DOHH2 (cell line): ENCODE data around the gene PPP2R5B.
A peak's percentile ranks its signal among the peaks of the same experiment; 100 is the strongest.

Source experiments
- H3F3A ChIP-seq: fragments of 200-600 bp; sonication (generic), shearing (Covaris generic); 2 replicates; pipeline ENCODE4 v1.6.0; 2016; ENCODE audit warnings: antibody characterized with exemption, mild to moderate bottlenecking; ENCODE audit not compliant: control insufficient read depth, insufficient read depth
- H3K27ac ChIP-seq: fragments of 200-600 bp; sonication (generic); 2 replicates; pipeline ENCODE4 v1.5.1; 2014; ENCODE audit warnings: low read depth, mild to moderate bottlenecking, low read length, moderate library complexity
- H3K27me3 ChIP-seq: fragments of 200-600 bp; sonication (generic); 2 replicates; pipeline ENCODE4 v1.6.1; 2014; ENCODE audit warnings: mild to moderate bottlenecking, low read length, mixed read lengths; ENCODE audit not compliant: control insufficient read depth
- H3K36me3 ChIP-seq: fragments of 200-600 bp; sonication (generic); 2 replicates; pipeline ENCODE4 v1.6.1; 2014; ENCODE audit warnings: mild to moderate bottlenecking, low read length, moderate library complexity, mixed read lengths; ENCODE audit not compliant: control insufficient read depth
- H3K4me1 ChIP-seq: fragments of 200-600 bp; sonication (generic); 2 replicates; pipeline ENCODE4 v1.6.1; 2014; ENCODE audit warnings: mild to moderate bottlenecking, low read length, mixed read lengths; ENCODE audit not compliant: control insufficient read depth
- H3K4me2 ChIP-seq: fragments of 200-600 bp; sonication (generic); 2 replicates; pipeline ENCODE4 v1.6.0; 2014; ENCODE audit warnings: mild to moderate bottlenecking, low read length, moderate library complexity
- H3K4me3 ChIP-seq: fragments of 200-600 bp; sonication (generic); 2 replicates; pipeline ENCODE4 v1.5.1; 2014; ENCODE audit warnings: mild to moderate bottlenecking, low read length, mixed read lengths
- H3K79me2 ChIP-seq: fragments of 200-600 bp; sonication (generic); 2 replicates; pipeline ENCODE4 v1.6.1; 2014; ENCODE audit warnings: mild to moderate bottlenecking, low read length, mixed read lengths; ENCODE audit not compliant: control insufficient read depth
- H3K9me2 ChIP-seq: fragments of 200-600 bp; sonication (generic); replicated peaks from 2 replicates; pipeline ENCODE4 v1.6.1; 2014; ENCODE audit warnings: mild to moderate bottlenecking, low read length, mixed read lengths; ENCODE audit not compliant: control insufficient read depth
- H3K9me3 ChIP-seq: fragments of 200-600 bp; sonication (generic); 2 replicates; pipeline ENCODE4 v1.6.1; 2014; ENCODE audit warnings: antibody characterized with exemption, low read length, mixed read lengths; ENCODE audit not compliant: control insufficient read depth, insufficient read depth
- H4K20me1 ChIP-seq: fragments of 200-600 bp; sonication (generic); 2 replicates; pipeline ENCODE4 v1.6.0; 2014; ENCODE audit warnings: low read depth, mild to moderate bottlenecking, antibody characterized with exemption, low read length, moderate library complexity; ENCODE audit not compliant: control insufficient read depth, insufficient read depth
- EZH2phosphoT487 ChIP-seq: fragments of 200-600 bp; sonication (generic); IDR thresholded peaks from 2 replicates; pipeline ENCODE4 v1.6.1; 2017; ENCODE audit warnings: borderline replicate concordance, mild to moderate bottlenecking, antibody characterized with exemption, low read length, moderate library complexity, mixed read lengths
- TF ChIP-seq, protein P1 (sequence below): fragments of 200-600 bp; sonication (generic); IDR thresholded peaks from one replicate; pipeline ENCODE4 v1.5.1; 2014; ENCODE audit warnings: antibody characterized with exemption, mild to moderate bottlenecking, low read depth, low read length; ENCODE audit not compliant: poor library complexity, severe bottlenecking

PPP2R5B gene

DNA sequence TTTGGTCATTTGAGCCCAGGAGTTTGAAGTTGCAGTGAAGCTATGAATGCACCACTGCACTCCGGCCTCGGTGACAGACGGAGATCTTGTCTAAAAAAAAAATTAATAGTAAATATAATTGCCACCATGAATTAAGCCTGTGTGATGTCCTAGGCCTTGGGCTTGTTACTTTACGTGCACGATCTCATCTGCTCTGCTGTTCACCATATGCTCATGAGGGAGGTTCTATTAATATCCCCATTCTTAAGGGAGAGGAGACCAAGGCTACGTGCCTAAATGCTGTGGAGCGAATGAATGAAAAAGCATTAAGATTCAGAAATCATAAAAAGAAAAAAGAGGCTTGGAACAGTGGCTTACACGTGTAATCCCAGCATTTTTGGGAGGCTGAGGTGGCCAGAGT, 4.9 kb upstream of the PPP2R5B start:
- peaks cover 48% of the 10 kb centered on the region for H3K4me1 ChIP-seq
- H3K27ac ChIP-seq: no peak overlapping the region
- H4K20me1 ChIP-seq: no peaks in the 10 kb centered on the region
- peaks cover 21% of the 10 kb centered on the region for H3K79me2 ChIP-seq
- H3K4me3 ChIP-seq: no peak overlapping the region
- no peaks in the 10 kb centered on the region for H3K9me2 ChIP-seq
- H3K36me3 ChIP-seq: no peaks in the 10 kb centered on the region
- no peak for TF ChIP-seq EZH2phosphoT487
- TF ChIP-seq, protein P1, sequence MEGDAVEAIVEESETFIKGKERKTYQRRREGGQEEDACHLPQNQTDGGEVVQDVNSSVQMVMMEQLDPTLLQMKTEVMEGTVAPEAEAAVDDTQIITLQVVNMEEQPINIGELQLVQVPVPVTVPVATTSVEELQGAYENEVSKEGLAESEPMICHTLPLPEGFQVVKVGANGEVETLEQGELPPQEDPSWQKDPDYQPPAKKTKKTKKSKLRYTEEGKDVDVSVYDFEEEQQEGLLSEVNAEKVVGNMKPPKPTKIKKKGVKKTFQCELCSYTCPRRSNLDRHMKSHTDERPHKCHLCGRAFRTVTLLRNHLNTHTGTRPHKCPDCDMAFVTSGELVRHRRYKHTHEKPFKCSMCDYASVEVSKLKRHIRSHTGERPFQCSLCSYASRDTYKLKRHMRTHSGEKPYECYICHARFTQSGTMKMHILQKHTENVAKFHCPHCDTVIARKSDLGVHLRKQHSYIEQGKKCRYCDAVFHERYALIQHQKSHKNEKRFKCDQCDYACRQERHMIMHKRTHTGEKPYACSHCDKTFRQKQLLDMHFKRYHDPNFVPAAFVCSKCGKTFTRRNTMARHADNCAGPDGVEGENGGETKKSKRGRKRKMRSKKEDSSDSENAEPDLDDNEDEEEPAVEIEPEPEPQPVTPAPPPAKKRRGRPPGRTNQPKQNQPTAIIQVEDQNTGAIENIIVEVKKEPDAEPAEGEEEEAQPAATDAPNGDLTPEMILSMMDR: no peak
- no peaks in the 10 kb centered on the region for H3K27me3 ChIP-seq
- no peaks in the 10 kb centered on the region for H3K9me3 ChIP-seq
- no peak overlapping the region; the same call in 1 of the 2 replicates for H3K4me2 ChIP-seq
- H3F3A ChIP-seq: peaks cover 3% of the 10 kb centered on the region

- Histone ChIP-seq H3K9me2 (no peaks in the 10 kb centered on the region), H3K9me3 (no peaks in the 10 kb centered on the region), H3K79me2 (peaks cover 18% of the 10 kb centered on the region), H3K27me3 (no peaks in the 10 kb centered on the region), H3K4me1 (peaks cover 53% of the 10 kb centered on the region), H3K27ac (no peak overlapping the region), H4K20me1 (no peaks in the 10 kb centered on the region), H3F3A (peaks cover 3% of the 10 kb centered on the region), H3K4me3 (peak overlapping the region; percentile 0; the same call in 1 of the 2 replicates), H3K36me3 (no peaks in the 10 kb centered on the region), H3K4me2 (peak overlapping the region; percentile 40)
- no peak for TF ChIP-seq EZH2phosphoT487
- TF ChIP-seq, protein P1: no peak
Measured at GRCh38 chr11:64920124-64920523, 4.4 kb upstream of the PPP2R5B start.

DNA sequence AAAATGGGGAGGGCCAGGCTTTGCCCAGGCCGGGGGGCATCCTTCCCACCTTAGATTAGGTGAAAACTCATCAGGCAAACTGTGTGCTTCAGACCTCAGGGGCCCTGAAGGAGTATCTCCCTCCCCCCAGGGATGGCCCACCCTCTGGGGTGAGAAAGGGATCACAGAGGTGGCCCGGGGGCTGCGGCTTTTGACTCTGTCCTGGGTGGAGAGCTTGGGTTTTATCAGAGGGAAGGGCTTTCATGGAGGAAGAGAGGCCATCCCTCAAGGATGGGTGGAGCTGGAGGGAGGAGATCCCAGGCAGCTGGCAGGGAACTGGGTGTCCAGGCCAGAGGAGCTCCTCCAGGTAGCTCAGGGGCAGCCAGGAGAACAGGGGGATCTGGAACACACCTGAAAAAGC, 3.1 kb upstream of the PPP2R5B start:
- TF ChIP-seq, protein P1: no peak
- TF ChIP-seq EZH2phosphoT487: no peak
- Histone ChIP-seq H3F3A (peaks cover 3% of the 10 kb centered on the region), H3K4me1 (peaks cover 45% of the 10 kb centered on the region)

GRCh38 chr11:64923151-64923661, 1.3 kb upstream of the PPP2R5B start:
- peak overlapping the region; percentile 72; the same call in 1 of the 2 replicates for H3K4me2 ChIP-seq
- H3K9me2 ChIP-seq: no peaks in the 10 kb centered on the region
- H3K27ac ChIP-seq: no peak overlapping the region
- H3K79me2 ChIP-seq: no peaks in the 10 kb centered on the region
- TF ChIP-seq, protein P1: no peak
- TF ChIP-seq EZH2phosphoT487: no peak
- no peaks in the 10 kb centered on the region for H3F3A ChIP-seq
- no peaks in the 10 kb centered on the region for H4K20me1 ChIP-seq
- no peaks in the 10 kb centered on the region for H3K36me3 ChIP-seq
- H3K9me3 ChIP-seq: no peaks in the 10 kb centered on the region
- H3K4me1 ChIP-seq: peaks cover 38% of the 10 kb centered on the region
- no peak overlapping the region for H3K4me3 ChIP-seq
- H3K27me3 ChIP-seq: no peaks in the 10 kb centered on the region

More for the DNA sequence above, 3.1 kb upstream of the PPP2R5B start:
- no peaks in the 10 kb centered on the region for H4K20me1 ChIP-seq
- no peaks in the 10 kb centered on the region for H3K9me2 ChIP-seq
- H3K36me3 ChIP-seq: no peaks in the 10 kb centered on the region
- peaks cover 6% of the 10 kb centered on the region for H3K79me2 ChIP-seq
- no peak overlapping the region for H3K4me3 ChIP-seq
- H3K4me2 ChIP-seq: no peak overlapping the region
- H3K27me3 ChIP-seq: no peaks in the 10 kb centered on the region
- no peaks in the 10 kb centered on the region for H3K9me3 ChIP-seq
- H3K27ac ChIP-seq: no peak overlapping the region
